Middle frontal gyrus (tissue), 1 donor: Measurements from ENCODE around the gene NHEJ1.

ENCODE experiments used
- DNase-seq: peaks from one replicate; pipeline ENCODE4 v3.0.0-alpha.2; 2015; ENCODE audit warnings: low spot score; ENCODE audit errors: extremely low spot score

Gene NHEJ1

GRCh38 chr2:219167997-219168396, 7.4 kb upstream of the NHEJ1 start:
- DNase-seq: no peak

- DNase-seq: no peak
Observed at GRCh38 chr2:219165058-219165911, 4.7 kb upstream of the NHEJ1 start.

GRCh38 chr2:219163156-219163555, 2.5 kb upstream of the NHEJ1 start:
- no peak for DNase-seq

GRCh38 chr2:219161097-219161496, 482 bp upstream of the NHEJ1 start:
- DNase-seq: no peak

- no peak for DNase-seq
Observed at GRCh38 chr2:219159771-219160185, 837 bp downstream of the NHEJ1 start.

GRCh38 chr2:219158586-219158985, 2.0 kb downstream of the NHEJ1 start:
- no peak for DNase-seq

GRCh38 chr2:219158025-219158424, 2.6 kb downstream of the NHEJ1 start:
- DNase-seq: no peak

- DNase-seq: no peak
Observed at GRCh38 chr2:219157396-219157795, 3.2 kb downstream of the NHEJ1 start.

GRCh38 chr2:219155054-219155644, 5.5 kb downstream of the NHEJ1 start:
- peak; percentile 69 for DNase-seq

- DNase-seq: no peak
Observed at GRCh38 chr2:219149667-219150066, 10.9 kb downstream of the NHEJ1 start.

- no peak for DNase-seq
Observed at GRCh38 chr2:219142329-219142728, 18.3 kb downstream of the NHEJ1 start.

- no peak for DNase-seq
Observed at GRCh38 chr2:219140722-219141121, 19.9 kb downstream of the NHEJ1 start.

GRCh38 chr2:219133976-219134375, 26.6 kb downstream of the NHEJ1 start:
- no peak for DNase-seq

GRCh38 chr2:219131744-219132143, 28.9 kb downstream of the NHEJ1 start:
- no peak for DNase-seq

GRCh38 chr2:219131327-219131726, 29.3 kb downstream of the NHEJ1 start:
- DNase-seq: no peak

GRCh38 chr2:219129589-219129988, 31.0 kb downstream of the NHEJ1 start:
- DNase-seq: no peak

GRCh38 chr2:219128396-219128795, 32.2 kb downstream of the NHEJ1 start:
- DNase-seq: no peak

GRCh38 chr2:219127037-219127635, 33.5 kb downstream of the NHEJ1 start:
- DNase-seq: no peak

GRCh38 chr2:219126555-219126954, 34.1 kb downstream of the NHEJ1 start:
- DNase-seq: no peak

GRCh38 chr2:219125886-219126270, 34.7 kb downstream of the NHEJ1 start:
- no peak for DNase-seq

- no peak for DNase-seq
Observed at GRCh38 chr2:219125225-219125885, 35.3 kb downstream of the NHEJ1 start.
